HUDEP-2 (cell line): ENCODE data around the gene CCKAR.
"Not testable (repeated sequence)": the region's sequence is repeated elsewhere in the genome, so short reads cannot be mapped to it uniquely, and the experiment has no call there.

Source experiments
- DNase-seq, 76 experiments: peaks; one replicate each; lab custom pipeline; 2025; ENCODE audit not compliant: unreplicated experiment in 76 of 76; lab: John Stamatoyannopoulos, UW

The CCKAR gene

DNA sequence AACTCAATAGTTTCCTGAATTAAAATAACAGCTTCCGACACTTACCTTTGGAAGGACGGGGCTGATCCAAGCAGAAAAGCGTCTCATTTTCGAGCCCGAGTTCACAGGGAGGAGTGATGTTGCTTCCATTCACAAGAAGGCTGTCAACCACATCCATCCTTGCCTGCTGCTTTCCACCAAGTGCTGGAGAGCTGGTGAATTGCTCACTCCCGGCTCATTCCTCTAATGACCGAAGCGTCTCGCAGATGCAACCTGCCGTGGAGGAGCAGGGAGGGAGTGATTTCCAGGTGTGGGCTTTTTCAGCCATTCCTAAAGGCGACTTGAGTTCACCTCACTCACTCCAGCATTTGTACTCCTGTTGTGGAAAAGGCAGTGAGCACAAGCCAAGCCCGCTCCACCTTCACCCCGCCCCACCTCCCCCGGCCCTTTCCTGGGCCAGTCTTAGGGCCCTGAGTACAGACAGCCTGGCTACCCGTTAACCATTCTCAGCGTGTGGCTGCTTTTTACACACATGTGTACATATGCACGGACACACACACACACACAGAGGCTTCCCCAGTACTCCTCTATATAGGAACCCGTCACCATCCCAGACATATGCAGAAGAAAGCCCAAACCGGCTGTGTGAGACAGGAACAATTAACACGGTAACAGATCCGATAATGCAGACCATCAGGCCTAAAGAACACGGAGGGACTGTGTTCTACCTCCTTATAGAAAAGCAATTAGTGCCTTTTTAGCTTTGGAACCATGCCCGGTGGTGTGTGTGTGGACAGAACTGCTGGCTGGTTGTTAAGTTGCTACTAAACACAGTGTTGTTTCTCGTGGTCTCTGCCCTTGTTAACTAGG lies at the start of gene CCKAR:
TSS of gene CCKAR (minus strand) at position 374 of the 849 bp plus-strand sequence. CDS start at position 157, 217 bp downstream.
- DNase-seq: no peak

DNA sequence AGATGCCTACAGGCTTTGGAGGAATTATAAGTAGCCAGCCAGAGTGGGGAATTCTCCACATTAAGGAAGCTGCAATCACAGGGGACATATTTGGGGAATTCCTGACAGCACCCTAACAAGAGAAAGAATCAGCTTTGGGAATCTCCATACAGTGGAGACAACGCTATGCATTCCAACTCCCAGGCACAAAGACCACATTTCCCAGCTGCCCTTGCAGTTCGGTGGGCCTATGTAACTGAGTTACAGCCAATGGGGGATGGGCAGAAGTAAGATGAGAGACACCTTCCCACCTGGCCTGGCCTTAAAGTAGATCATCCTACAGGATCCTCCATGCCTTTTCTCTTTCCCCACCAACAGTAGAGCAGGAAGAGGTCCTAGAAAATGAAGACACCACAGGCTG lies 43.4 kb upstream of the CCKAR start:
- DNase-seq: no peak

- no peak for DNase-seq
Observed at GRCh38 chr4:26531491-26532116, 41.3 kb upstream of the CCKAR start.

DNA sequence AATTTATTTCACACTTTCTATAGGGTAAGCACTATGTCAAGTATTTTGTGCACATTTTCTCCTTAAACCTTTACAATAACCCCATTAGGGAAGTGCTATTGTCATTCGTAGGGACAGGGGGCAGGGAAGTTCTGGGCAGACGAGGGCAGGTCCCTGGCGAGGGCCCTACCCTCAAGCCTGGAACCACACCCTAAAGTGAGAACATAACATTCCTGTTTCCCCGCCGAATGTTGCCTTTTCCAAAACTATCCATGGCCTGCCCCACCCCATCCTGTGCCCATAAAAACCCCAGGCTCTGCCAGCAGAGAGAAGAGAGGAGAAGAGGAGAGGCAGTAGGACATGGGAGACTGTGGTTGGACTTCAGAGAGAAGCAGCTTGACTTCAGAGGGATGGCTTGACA lies 39.8 kb upstream of the CCKAR start:
- DNase-seq: no peak

- no peak for DNase-seq
Observed at GRCh38 chr4:26529479-26529878, 39.2 kb upstream of the CCKAR start.

DNA sequence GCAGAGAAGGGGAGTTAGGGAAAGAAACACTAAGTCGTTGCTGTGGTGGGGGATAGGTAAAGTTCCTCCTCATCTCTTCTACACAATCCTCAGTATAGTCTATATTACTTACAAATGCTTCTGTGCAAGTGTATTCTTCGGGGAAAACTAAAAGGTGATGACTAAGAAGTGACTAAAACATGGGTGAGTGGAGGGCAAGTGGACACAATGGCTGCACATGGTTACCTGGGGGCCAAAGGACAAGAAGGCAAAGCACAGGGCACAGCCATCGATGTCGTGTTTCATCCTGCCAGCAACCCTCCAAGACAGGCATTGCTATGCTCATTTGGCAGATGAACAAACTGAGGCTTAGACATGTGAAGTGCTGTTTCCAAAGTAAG lies 35.5 kb upstream of the CCKAR start:
- no peak for DNase-seq

DNA sequence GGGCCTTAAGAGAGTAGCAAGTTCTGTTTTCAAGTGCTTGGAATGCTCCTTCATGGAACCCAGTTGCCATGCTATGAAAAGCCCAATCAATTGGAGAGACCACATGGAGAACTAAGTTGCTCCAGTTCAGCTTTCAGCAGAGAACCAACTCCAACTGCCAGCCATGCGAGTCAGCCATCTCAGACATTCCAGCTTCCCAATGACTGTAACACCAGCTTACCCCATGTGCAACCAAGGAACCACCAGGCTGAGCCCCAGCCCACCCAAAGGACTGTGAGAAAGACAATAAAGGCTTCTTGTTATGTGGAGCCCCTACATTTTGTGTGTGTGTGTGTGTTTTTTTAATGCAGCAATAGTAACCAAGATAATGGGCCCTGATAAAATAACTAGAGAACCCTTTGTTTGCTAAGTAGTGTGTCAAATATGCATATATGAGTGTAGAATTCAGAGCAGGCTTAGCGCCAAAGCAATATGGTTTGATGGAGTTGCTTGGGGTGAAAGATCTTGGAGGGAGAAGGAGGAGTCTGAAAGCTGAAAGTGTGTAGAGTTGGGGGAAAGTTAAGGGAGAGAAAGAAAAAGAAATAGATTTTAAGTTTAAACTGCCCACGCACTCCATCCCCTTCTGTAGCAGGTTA lies 35.0 kb upstream of the CCKAR start:
- no peak for DNase-seq

DNA sequence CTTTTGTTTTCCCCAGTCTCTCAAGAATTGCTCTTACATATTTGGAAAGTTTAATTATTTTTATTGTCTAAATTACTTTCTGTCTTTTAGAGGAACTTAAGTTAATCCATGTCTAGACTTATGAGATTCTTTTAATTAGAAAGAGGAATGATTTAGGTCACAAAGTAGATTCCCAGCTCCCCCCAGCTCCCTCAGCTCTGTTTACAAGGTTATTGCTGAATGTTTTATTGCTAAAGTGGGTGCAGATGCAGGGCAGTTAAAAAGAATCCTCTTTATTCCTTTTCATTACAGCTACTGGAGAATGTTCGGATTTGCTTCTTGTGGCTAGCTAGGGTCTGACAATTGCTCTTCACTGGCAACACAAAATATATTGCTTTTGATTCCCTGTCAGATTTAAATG lies 33.7 kb upstream of the CCKAR start:
- DNase-seq: no peak

DNA sequence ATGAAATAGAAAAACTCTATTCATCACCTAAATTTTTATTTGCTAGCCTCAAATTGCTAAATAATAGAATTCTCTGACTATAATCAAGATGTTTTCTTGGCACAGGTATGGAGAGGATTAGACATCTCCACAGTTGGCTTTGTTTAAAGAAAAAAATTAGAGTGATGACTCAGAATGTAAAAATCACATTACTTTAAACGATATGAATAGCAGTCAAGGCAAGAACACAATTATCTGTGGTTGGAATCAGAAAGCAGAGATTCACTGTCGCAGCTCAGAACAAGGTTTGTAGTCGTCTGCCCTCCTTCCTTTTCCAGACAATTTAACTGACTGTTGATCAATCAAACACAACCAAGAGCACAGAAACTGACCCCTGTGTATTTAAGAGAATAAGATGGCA lies 32.2 kb upstream of the CCKAR start:
- DNase-seq: no peak

- no peak for DNase-seq
Observed at GRCh38 chr4:26520728-26521450, 30.6 kb upstream of the CCKAR start.

DNA sequence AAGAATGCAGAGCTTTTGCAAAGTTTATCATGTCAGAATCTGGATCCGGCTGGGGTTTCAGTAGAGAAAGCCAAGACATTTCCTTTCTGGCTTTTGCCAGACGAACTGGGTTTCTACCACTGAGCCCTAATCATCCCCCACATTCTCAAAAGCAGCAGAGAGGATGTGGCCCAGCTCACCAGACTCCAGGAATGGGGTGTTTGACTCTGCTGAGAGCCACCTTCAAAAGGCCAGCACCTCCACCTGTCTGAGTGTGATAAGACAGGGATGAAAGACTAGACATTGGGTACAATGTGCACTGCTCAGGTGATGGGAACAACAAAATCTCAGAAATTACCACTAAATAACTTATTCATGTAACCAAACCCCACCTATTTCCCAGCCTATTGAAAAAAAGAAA lies 25.7 kb upstream of the CCKAR start:
- DNase-seq: no peak

DNA sequence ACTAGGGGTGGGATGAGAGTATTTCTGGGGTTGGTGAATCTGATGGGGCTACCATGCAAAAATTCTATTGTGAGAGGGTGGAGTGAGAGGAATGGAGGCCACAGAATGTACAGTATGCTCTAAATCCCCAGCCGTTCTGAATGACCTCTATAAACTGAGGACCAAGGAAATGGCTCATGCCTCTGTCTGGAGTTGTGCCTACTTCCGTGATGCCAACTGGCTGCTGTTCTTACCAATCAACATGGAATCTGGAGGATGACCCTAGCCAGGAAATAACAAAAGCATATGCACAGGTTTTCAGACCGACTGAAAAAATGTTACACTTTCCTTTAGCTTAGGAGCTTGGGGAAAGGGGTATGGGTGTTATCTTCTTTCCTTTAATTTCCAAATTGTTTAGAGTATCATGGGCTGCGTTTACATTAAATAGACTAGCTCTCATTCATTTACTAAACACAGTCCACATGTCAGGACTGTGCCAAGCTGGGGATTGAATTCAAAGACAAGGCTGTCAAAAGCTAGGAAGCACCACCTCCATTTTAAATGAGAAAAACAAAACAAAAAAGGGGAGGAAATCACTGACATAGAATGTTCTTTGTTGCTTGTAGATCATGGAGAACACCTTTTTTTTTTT lies 20.2 kb upstream of the CCKAR start:
- DNase-seq: no peak

DNA sequence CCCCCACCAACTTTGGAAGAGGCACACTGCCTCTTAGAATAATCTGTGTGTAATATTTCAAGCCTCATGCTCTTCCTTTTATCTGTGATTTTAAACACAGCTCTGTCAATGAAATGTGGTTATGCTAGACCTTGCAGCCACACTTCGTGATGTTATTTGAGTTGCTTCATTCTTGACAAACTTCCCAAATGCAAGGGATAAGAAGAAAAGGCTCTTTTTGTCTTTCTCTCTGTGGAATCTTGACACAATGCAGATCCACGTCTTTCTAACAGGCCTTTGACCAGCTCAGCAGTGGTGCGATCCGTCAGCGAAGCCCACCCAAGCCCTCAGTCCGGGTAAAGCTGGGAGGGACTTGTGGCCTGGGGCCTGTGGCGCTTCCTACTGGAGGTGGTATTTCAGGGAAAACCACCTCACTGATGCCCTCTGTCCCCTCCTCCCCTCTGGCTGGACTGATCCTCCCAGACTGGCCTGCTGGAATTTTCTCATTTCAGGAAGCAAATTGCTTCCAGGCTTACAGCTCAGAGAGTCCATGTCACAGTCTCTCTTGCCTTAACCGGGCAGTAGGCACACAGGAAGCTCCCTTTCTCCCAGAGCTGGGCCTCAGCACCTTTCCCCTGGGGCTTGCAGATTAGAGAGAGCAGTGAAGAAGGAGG lies 19.5 kb upstream of the CCKAR start:
- DNase-seq: no peak

DNA sequence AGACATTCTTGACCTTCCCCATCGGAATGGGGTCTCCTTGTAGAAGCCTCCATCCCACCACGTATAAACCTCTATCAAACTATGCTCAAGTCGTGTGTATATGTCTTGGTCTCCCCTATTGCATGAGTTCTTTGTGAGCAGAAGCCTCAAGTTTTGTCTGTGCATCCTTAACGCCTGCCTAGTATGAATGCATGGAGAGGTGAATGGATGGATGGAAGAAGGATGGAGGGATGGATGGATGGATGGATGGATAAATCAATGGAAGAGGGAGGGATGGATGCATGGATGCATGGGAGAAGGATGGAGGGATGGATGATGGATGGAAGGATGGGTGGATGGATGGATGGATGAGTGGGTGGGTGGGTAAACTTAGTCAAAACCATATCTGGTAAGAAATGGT lies 17.0 kb upstream of the CCKAR start:
- DNase-seq: no peak

DNA sequence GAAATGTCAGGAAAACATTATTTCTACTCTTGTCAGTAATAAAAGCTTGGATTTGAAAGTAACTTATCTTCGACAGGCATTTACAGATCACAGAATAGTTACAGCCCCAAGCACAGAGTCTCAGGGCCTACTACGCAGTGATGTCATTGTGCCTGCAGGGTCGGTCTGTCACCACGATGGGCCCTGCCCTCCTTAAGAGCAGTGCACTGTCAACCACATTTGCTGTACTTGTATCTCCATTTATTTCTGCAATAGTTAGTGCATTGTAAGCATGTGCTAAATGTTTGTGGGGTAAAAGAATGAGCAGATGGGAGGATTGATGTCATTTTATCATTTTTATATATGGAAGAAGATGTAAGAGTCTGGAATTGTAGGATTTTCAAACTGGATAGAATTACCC lies 13.6 kb upstream of the CCKAR start:
- no peak for DNase-seq

- DNase-seq: no peak
Observed at GRCh38 chr4:26503427-26503826, 13.1 kb upstream of the CCKAR start.

- DNase-seq: not testable (repeated sequence)
Observed at GRCh38 chr4:26500565-26500999, 10.3 kb upstream of the CCKAR start.

DNA sequence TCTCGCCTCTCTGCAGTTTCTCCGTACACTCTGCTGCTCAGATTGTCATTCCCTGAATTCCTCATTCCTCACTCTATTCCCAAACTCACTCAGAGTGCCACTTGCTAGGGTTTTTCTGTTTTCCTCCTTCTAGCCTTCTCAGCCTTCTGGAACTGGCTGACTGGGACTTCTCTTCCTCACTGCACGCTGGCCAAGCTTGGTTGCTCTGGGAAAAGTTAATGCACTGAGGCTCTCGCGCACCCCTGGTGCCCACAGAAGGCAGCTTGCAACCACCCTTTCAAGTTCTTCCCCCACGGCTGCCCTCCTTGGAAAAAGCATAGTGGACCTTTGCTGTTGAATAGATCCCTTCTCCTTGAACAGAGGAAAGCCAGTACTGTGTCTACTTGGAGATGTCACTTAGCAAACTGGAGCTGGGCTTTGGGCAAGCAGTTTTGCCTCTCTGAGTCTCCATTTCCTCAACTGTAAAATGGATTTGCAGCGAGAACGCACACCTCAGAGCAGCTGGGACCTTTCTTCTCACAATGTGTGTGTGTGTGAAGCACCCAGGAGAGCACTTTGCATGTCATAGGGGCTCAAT lies 6.0 kb upstream of the CCKAR start:
- no peak for DNase-seq

DNA sequence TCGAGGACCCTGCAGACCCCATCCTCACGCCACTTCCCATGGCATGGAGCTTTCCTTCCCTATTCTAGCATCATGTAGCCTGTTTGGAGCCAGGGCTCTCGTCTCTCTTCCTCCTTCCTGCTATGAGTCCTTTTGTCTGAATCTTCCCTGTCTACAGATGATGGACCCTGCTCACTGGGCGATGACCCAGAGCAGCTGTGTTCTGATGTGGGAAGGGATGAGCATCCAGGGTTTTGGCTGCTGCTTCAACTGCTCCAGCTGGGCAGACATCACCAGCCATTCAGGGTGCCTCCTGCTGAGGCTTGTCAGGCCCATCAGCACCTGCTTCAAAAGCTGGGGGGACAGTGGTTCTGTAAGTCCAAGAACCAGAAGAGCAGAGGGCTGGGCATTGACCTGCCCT lies 3.2 kb upstream of the CCKAR start:
- no peak for DNase-seq
